Fibroblast of lung (primary cell): ENCODE measurements around the gene LRRC71. TPM values are rescaled to one million over a fixed set of nuclear protein-coding genes. Genes with fewer than 3 reads are reported as not detected.

ENCODE experiments used
- DNase-seq, 2 donors: peaks; one replicate each; pipeline versions ENCODE4 v3.0.0 to v3.0.0-alpha.2; 2010; ENCODE audit warnings: low read depth in 2 of 2
- H2AFZ ChIP-seq: 2 replicates; pipeline ENCODE4 v1.5.1; 2012; ENCODE audit warnings: low read length, control low read depth, inconsistent platforms
- H3K27ac ChIP-seq: 2 replicates; pipeline ENCODE4 v1.5.1; 2011; ENCODE audit warnings: low read length, control low read depth; ENCODE audit not compliant: insufficient read depth
- H3K27me3 ChIP-seq: 2 replicates; pipeline ENCODE4 v1.5.1; 2011; ENCODE audit warnings: mild to moderate bottlenecking, low read length; ENCODE audit not compliant: control insufficient read depth, insufficient read depth
- H3K36me3 ChIP-seq: 2 replicates; pipeline ENCODE4 v1.5.1; 2011; ENCODE audit warnings: low read length; ENCODE audit not compliant: control insufficient read depth, insufficient read depth
- H3K4me1 ChIP-seq: 2 replicates; pipeline ENCODE4 v1.5.1; 2011; ENCODE audit warnings: low read length; ENCODE audit not compliant: control insufficient read depth, insufficient read depth; ENCODE audit errors: extremely low read depth
- H3K4me2 ChIP-seq: 2 replicates; pipeline ENCODE4 v1.5.1; 2011; ENCODE audit warnings: low read length, control low read depth; ENCODE audit not compliant: insufficient read depth; ENCODE audit errors: extremely low read depth
- H3K4me3 ChIP-seq, 4 experiments: fragments of 200-600 bp in 1 of 4; sonication (generic) in 1 of 4; replicated peaks in 1 of 4; 2 replicates each; pipeline ENCODE4 v1.5.1; 2011 to 2016; ENCODE audit warnings: low read length in 4 of 4, low read depth in 3 of 4, mild to moderate bottlenecking in 3 of 4, control low read depth in 2 of 4, inconsistent platforms in 1 of 4, mixed read lengths in 1 of 4; ENCODE audit not compliant: insufficient read depth in 1 of 4; ENCODE audit errors: control extremely low read depth in 1 of 4
- H3K79me2 ChIP-seq: 2 replicates; pipeline ENCODE4 v1.5.1; 2012; ENCODE audit warnings: mild to moderate bottlenecking, low read length, inconsistent platforms; ENCODE audit not compliant: control insufficient read depth, insufficient read depth
- H3K9ac ChIP-seq: 2 replicates; pipeline ENCODE4 v1.5.1; 2011; ENCODE audit warnings: mild to moderate bottlenecking, low read length, control low read depth; ENCODE audit not compliant: insufficient read depth
- H3K9me3 ChIP-seq: 2 replicates; pipeline ENCODE4 v1.5.1; 2012; ENCODE audit warnings: low read depth, low read length; ENCODE audit not compliant: control insufficient read depth, insufficient read depth
- H4K20me1 ChIP-seq: 2 replicates; pipeline ENCODE4 v1.5.1; 2011; ENCODE audit warnings: low read length; ENCODE audit not compliant: control insufficient read depth, insufficient read depth; ENCODE audit errors: extremely low read depth
- CTCF ChIP-seq, 2 donors: IDR thresholded peaks in 1 of 2; conservative IDR thresholded peaks in 1 of 2; 1 replicate in 1 of 2; 2 replicates in 1 of 2; pipeline ENCODE4 v1.5.1; 2011 to 2012; ENCODE audit warnings: low read length in 2 of 2, control low read depth in 1 of 2, inconsistent platforms in 1 of 2, low read depth in 1 of 2, mild to moderate bottlenecking in 1 of 2
- EZH2 ChIP-seq: IDR thresholded peaks from 2 replicates; pipeline ENCODE4 v1.5.1; 2012; ENCODE audit warnings: low read length, control low read depth, mild to moderate bottlenecking; ENCODE audit errors: missing control alignments
- polyA plus RNA-seq, 2 donors: library from polyadenylated mRNA; depleted of rRNA in 1 of 2; stranded (reverse) in 1 of 2; unstranded in 1 of 2; fragments of >200 nt; gene quantifications; 2 replicates each; pipeline ENCODE4 v1.2.1, GENCODE V29; 2011 to 2012; ENCODE audit warnings: missing spikeins in 1 of 2
- total RNA-seq: library from RNA; depleted of rRNA; stranded (reverse); fragments of >200 nt; gene quantifications from 2 replicates; pipeline ENCODE4 v1.2.1, GENCODE V29; 2014

LRRC71 gene
- total and polyA plus RNA-seq, 2 donors (not counting 1 experiment from before 2014, with no cell fraction given) = 1.8 TPM; not detected in 1

GRCh38 chr1:156877433-156878170, 42.8 kb upstream of the LRRC71 start:
- H3K36me3 ChIP-seq = no peaks in the 10 kb centered on the region
- no peaks in the 10 kb centered on the region for H4K20me1 ChIP-seq
- H3K79me2 ChIP-seq = no peaks in the 10 kb centered on the region
- H3K9ac ChIP-seq = no peak overlapping the region
- no peak overlapping the region for H3K27ac ChIP-seq
- H3K9me3 ChIP-seq = no peaks in the 10 kb centered on the region
- peaks cover 49% of the 10 kb centered on the region for H3K27me3 ChIP-seq
- H3K4me3 ChIP-seq = no peak overlapping the region
- no peak overlapping the region for H3K4me2 ChIP-seq
- no peaks in the 10 kb centered on the region for H3K4me1 ChIP-seq
- no peak overlapping the region for H2AFZ ChIP-seq
- TF ChIP-seq EZH2 (no peak), CTCF (conservative IDR thresholded peaks at IDR 0.05 in 1 of 2, IDR thresholded peaks at IDR 0.05 in 1 of 2; ENCODE audit: low read depth in 1 of 2, low read length in 2 of 2) (no peak)
- no peak for DNase-seq

GRCh38 chr1:156879876-156880275, 40.6 kb upstream of the LRRC71 start:
- Histone ChIP-seq H3K79me2 (no peaks in the 10 kb centered on the region), H3K27ac (no peak overlapping the region), H3K4me3 (no peak overlapping the region), H3K27me3 (peaks cover 69% of the 10 kb centered on the region), H3K9me3 (no peaks in the 10 kb centered on the region), H2AFZ (no peak overlapping the region), H3K4me1 (no peaks in the 10 kb centered on the region), H3K36me3 (no peaks in the 10 kb centered on the region), H3K4me2 (no peak overlapping the region), H3K9ac (no peak overlapping the region), H4K20me1 (no peaks in the 10 kb centered on the region)
- no peak for DNase-seq
- no peak for TF ChIP-seq CTCF (conservative IDR thresholded peaks at IDR 0.05 in 1 of 2, IDR thresholded peaks at IDR 0.05 in 1 of 2; ENCODE audit: low read depth in 1 of 2, low read length in 2 of 2)
- no peak for TF ChIP-seq EZH2

GRCh38 chr1:156880473-156880872, 40.0 kb upstream of the LRRC71 start:
- H3K27me3 ChIP-seq = peaks cover 67% of the 10 kb centered on the region

More at GRCh38 chr1:156880473-156880872, 40.0 kb upstream of the LRRC71 start:
- Histone ChIP-seq H3K4me3 (no peak overlapping the region), H3K36me3 (no peaks in the 10 kb centered on the region), H3K4me1 (no peaks in the 10 kb centered on the region), H2AFZ (no peak overlapping the region), H4K20me1 (no peaks in the 10 kb centered on the region), H3K9ac (no peak overlapping the region), H3K4me2 (no peak overlapping the region), H3K9me3 (no peaks in the 10 kb centered on the region), H3K27ac (no peak overlapping the region), H3K79me2 (no peaks in the 10 kb centered on the region)
- no peak for TF ChIP-seq EZH2
- DNase-seq = no peak
